Psoas muscle (tissue), 8 donors: Measurements from ENCODE around the gene GTSE1. TPM values are rescaled to one million over a fixed set of nuclear protein-coding genes. Genes with fewer than 3 reads are reported as not detected.

Experiments used
- ATAC-seq, 4 donors: fragments of 200-7000 bp; cut with Tn5 transposase; one replicate each; pipeline ENCODE4 v1.9.1; 2020; ENCODE audit warnings: moderate library complexity in 3 of 4, mild to moderate bottlenecking in 2 of 4
- DNase-seq, 2 donors: peaks; one replicate each; pipeline ENCODE4 v3.0.0-alpha.2; 2020
- H3K27ac ChIP-seq: fragments of 200-600 bp; one replicate; pipeline ENCODE4 v1.8.0; 2022
- H3K27me3 ChIP-seq, 3 donors: fragments of 200-600 bp in 1 of 3; one replicate each; pipeline versions ENCODE4 v1.6.1 to v1.8.0; 2013 to 2022; ENCODE audit warnings: low read length in 2 of 3, mild to moderate bottlenecking in 2 of 3, moderate library complexity in 1 of 3; ENCODE audit not compliant: insufficient read depth in 3 of 3
- H3K36me3 ChIP-seq, 2 donors: fragments of 200-600 bp in 1 of 2; one replicate each; pipeline versions ENCODE4 v1.6.1 to v1.8.0; 2013 to 2022; ENCODE audit warnings: low read depth in 1 of 2, mild to moderate bottlenecking in 1 of 2, moderate library complexity in 1 of 2; ENCODE audit not compliant: insufficient read depth in 1 of 2
- H3K4me1 ChIP-seq: fragments of 200-600 bp; one replicate; pipeline ENCODE4 v1.8.0; 2022
- H3K4me3 ChIP-seq: fragments of 200-600 bp; one replicate; pipeline ENCODE4 v1.8.0; 2022; ENCODE audit warnings: mild to moderate bottlenecking
- H3K9me3 ChIP-seq: fragments of 200-600 bp; one replicate; pipeline ENCODE4 v1.8.0; 2022
- CTCF ChIP-seq: fragments of 200-600 bp; IDR thresholded peaks from one replicate; pipeline ENCODE4 v1.8.0; 2022; ENCODE audit warnings: antibody characterized with exemption
- WGBS, 3 donors: extraction: QIAGEN DNeasy Blood & Tissue Kit; methylation state at CpG; one replicate each; pipeline versions ENCODE4 v1.1.6 to v1.1.7; 2013; 5-methylcytosine and 5-hydroxymethylcytosine counted together
- intact Hi-C, 2 donors: fragments of 100-400 bp; cut with DNase I; formaldehyde crosslinking; loops; one replicate each; pipeline versions ENCODE4 v1.11.0 to v1.14.2; 2022
- polyA plus RNA-seq, 3 donors: library from polyadenylated mRNA; stranded (reverse); fragments of 200-250 nt; gene quantifications; one replicate each; pipeline ENCODE4 v1.2.3, GENCODE V29; 2013
- total RNA-seq, 4 donors: library from RNA; stranded (reverse); fragmentation: NEBNext Ultra II Directional in 2 of 4; extraction: Animal tissue kit (Norgen Biotek cat#: 25700) in 2 of 4; gene quantifications; one replicate each; pipeline versions ENCODE4 v1.2.1 to v1.2.4, GENCODE V29; 2021 to 2023
- donor health status: healthy with polysubstance abuse.
- donor health status: DM: no; HTN: no; CAD: no; lungs with moderate emphysema.
- donor health status: Bipolar disorder and iron deficiency.
- donor health status: healthy.
- donor health status: DM: yes; HTN: yes; CAD: no.
- donor health status: DM: no; HTN: no; CAD: no.
- donor health status: DM: no; HTN: no; CAD: no.
- donor health status: DM: yes; HTN: yes; CAD: no.

GTSE1 gene
- total and polyA plus RNA-seq, 7 donors: 0.04 to 0.47 (median 0.16) TPM; not detected in 1

GRCh38 chr22:46289244-46289891 is 7.3 kb upstream of the GTSE1 start:
- no peak overlapping the region for H3K27ac ChIP-seq
- H3K4me1 ChIP-seq: peaks cover 4% of the 10 kb centered on the region
- no peaks in the 10 kb centered on the region for H3K27me3 ChIP-seq
- peaks cover 0 to 57% of the 10 kb centered on the region in 2 donors for H3K36me3 ChIP-seq
- ATAC-seq (peak in 3 of 4 donors; percentile 2 to 58 (median 11)), DNase-seq (peak in 1 of 2 donors; percentile 51)
- intact Hi-C loops: no loop called here
- no peak overlapping the region for H3K4me3 ChIP-seq
- no peaks in the 10 kb centered on the region for H3K9me3 ChIP-seq
- no peak for TF ChIP-seq CTCF
- 65 to 73% (median 67%) methylated on average over 33 of the region's 33 CpGs for WGBS, 3 donors

DNA sequence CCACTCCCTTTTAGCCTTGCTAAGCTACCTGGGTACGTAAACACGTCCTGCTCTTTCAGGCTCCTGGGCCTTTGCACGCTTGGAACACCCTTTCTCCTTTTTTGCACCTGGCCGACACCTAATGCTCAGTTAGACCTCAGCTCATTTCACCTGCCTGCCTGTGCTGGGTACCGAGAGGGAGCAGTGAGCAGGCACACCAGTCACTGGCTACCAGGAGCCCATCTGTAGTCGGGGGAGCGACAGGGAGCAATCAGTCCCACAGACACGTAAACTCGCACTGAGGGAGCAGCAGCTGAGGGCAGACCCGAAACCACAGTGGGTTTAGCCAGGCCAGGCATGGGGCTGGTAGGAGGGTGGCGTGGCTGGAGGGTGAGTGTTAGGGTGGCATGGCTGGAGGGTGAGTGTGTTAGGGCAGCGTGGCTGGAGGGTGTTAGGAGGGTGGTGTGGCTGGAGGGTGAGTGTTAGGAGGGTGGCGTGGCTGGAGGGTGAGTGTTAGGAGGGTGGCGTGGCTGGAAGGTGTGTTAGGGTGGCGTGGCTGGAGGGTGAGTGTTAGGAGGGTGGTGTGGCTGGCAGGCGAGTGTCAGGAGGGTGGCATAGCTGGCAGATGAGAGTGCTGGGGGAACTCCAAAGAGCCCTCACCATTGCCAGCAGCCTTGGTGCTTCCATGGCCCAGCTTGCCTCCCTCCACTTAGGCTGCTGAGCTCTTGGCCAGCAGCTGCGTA is 6.4 kb upstream of the GTSE1 start:
- Histone ChIP-seq H3K9me3 (no peaks in the 10 kb centered on the region), H3K4me3 (no peak overlapping the region), H3K27me3 (no peaks in the 10 kb centered on the region), H3K4me1 (peaks cover 4% of the 10 kb centered on the region), H3K27ac (peak overlapping the region; percentile 73), H3K36me3 (peaks cover 0 to 48% of the 10 kb centered on the region in 2 donors)
- 72 to 82% (median 73%) methylated on average over 17 of the region's 17 CpGs for WGBS, 3 donors
- DNase-seq: peak in 1 of 2 donors; percentile 85
- ATAC-seq: peak; percentile 67 to 89 (median 84)
- intact Hi-C loops: loop anchor here in 1 of 2 donors (5.0 kb wide), 1 partner anchor 143 kb away; no protein-coding TSS in a partner anchor
- no peak for TF ChIP-seq CTCF

GRCh38 chr22:46290843-46291785 is 5.6 kb upstream of the GTSE1 start:
- Histone ChIP-seq H3K36me3 (peaks cover 0 to 40% of the 10 kb centered on the region in 2 donors), H3K9me3 (no peaks in the 10 kb centered on the region), H3K27ac (peak overlapping the region; percentile 73), H3K27me3 (no peaks in the 10 kb centered on the region), H3K4me1 (peaks cover 4% of the 10 kb centered on the region), H3K4me3 (no peak overlapping the region)
- no peak for DNase-seq
- intact Hi-C loops: loop anchor here in 1 of 2 donors (5.0 kb wide), 1 partner anchor 144 kb away; no protein-coding TSS in a partner anchor
- TF ChIP-seq CTCF: no peak
- ATAC-seq: no peak
- WGBS, 3 donors: 85 to 89% (median 86%) methylated on average over 22 to 23 of the region's 23 CpGs

GRCh38 chr22:46292173-46292572 is 4.5 kb upstream of the GTSE1 start:
- Histone ChIP-seq H3K27me3 (no peaks in the 10 kb centered on the region), H3K9me3 (no peaks in the 10 kb centered on the region), H3K36me3 (peaks cover 0 to 29% of the 10 kb centered on the region in 2 donors), H3K4me3 (no peak overlapping the region), H3K4me1 (peaks cover 9% of the 10 kb centered on the region), H3K27ac (no peak overlapping the region)
- no peak for DNase-seq
- TF ChIP-seq CTCF: no peak
- 87 to 96% (median 90%) methylated on average over 3 of the region's 3 CpGs for WGBS, 3 donors
- ATAC-seq: no peak
- intact Hi-C loops: loop anchor here in 1 of 2 donors (5.0 kb wide), 1 partner anchor 145 kb away; no protein-coding TSS in a partner anchor
